A204.1 (cell line): ENCODE data around the gene SRC.

ENCODE experiments used
- FAIRE-seq: peaks from 2 replicates; lab custom pipeline; 2012; peaks lifted over from hg19 to GRCh38; lab: Jason Lieb, UNC

Gene SRC

DNA sequence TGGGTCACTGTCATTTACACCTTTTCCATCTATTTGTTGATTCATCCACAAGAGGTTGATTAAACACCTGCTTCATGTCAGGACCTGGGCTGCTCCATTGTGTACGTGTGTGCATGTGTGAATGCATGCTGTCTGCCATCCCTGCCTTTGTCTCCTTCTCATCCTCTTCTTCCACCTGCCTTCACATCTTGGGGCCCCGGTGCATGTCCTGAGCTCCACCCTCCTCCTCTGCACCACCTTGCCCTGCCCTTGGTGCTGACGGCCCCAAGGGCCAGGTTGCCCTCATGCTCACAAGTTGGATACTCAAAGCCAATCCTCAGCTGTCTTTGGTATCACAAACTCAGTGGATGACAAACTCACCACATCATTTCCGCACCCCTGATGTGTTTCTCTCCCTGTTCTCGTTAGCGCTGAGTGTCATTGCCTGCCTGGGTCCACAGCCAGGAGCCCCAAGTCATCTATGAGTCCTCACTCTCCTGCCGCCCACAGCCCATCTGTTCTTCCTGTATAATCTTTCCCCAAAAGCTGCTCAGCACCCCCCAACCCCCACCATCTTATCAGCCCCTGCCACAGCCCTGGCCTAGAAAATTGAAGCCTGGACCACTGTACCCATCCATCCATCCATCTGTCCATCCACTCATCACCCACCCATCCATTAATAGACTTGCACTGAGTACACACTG is 85.0 kb downstream of the SRC start:
- no peak for FAIRE-seq

- no peak for FAIRE-seq
These were observed 85.8 kb downstream of the SRC start for GRCh38 chr20:37431786-37432185.

- no peak for FAIRE-seq
These were observed 86.7 kb downstream of the SRC start for GRCh38 chr20:37432606-37433005.

DNA sequence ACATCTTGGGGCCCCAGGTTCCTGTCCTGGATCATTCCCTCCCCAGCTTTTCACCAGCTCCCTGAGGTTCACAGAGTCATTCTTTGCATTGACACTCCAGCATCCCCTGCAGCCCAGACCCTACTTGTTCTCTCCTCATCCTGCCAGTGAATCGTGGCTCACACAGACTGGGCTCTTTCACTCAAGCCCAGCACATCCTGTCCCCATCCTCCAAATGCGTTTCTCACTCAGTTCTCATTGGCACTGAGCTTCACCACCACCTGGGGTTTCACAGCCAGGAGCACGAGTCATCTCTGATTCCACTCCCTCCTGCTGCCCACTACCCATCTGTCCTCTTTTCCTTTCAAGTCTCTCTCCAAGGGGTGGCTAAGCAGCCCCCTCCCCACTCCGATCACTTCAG is 89.7 kb downstream of the SRC start:
- no peak for FAIRE-seq

- FAIRE-seq, result no peak
These were observed 90.7 kb downstream of the SRC start for GRCh38 chr20:37436527-37437186.

- no peak for FAIRE-seq
These were observed 91.7 kb downstream of the SRC start for GRCh38 chr20:37437676-37438075.

DNA sequence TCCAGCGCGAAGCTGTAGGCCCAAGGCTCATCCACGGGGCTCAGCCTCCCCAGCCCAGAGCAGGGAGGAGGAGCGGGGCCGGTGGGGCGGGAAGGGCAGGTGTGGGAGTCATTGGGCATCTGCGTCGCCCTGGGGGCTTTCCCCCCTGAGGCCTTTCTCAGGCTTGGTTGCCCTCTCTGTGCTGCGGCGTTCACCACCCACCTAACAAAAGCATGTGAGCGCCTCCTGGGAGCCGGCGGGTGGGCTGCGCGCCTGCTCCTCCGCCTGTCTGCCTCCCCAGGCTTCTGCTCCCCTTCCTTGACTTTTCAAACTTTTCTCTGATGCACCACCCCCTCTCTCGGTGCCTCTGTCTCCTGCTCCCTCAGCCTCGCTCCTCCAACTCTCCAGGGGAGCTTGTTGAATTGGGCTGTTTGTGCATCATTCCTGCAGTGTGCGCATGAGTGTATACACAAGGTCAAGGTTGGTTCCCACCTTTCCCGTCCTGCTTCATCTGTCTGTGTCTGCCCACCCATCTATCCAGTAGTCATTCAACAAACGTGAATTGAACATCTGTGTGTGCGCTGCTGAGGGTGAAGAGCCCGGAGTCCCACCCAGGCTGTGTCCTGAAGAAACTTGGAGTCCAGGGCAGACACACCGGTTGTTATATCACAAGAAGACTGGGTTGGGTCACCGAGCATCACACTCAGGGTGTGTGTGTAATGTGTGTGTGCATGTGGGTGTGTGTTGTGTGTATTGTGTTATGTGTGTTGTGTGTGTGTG is 92.7 kb downstream of the SRC start:
- no peak for FAIRE-seq

DNA sequence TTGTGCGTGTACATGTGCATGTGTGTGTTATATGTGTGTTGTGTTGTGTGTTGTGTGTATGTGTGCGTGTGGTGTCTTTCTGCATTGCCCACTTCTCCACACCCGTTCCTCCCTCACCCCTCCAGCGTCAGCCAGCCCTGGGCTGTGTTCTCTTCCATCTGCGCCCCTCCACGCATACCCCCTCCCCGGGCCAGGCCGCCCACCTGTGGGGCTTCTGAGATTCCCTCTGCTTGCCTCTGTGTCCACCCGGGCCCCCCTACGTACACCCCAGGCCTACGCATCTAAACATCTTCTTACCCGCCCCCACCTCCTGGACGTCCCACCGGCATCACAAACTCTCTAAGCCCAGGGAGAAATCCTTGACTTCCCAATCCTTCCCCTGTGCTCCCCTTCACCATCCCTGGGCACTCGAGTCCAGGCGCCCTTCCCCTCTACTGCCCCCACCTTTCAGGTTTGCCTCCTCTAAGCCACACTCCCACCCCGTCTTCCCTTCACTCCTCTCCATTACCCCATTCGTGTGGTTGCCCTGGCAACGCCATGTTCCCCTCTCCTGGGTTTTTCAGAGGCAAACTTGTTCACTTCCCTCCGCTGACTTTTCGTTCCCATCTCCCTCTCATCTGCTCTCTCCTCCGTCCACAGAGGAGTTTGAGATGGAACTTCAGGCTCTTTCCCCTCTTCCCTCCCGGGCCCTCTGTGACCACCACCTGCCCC is 93.4 kb downstream of the SRC start:
- FAIRE-seq, result no peak

- no peak for FAIRE-seq
These were observed 95.1 kb downstream of the SRC start for GRCh38 chr20:37441023-37441422.

GRCh38 chr20:37442547-37442946 is 96.6 kb downstream of the SRC start:
- FAIRE-seq, result no peak

DNA sequence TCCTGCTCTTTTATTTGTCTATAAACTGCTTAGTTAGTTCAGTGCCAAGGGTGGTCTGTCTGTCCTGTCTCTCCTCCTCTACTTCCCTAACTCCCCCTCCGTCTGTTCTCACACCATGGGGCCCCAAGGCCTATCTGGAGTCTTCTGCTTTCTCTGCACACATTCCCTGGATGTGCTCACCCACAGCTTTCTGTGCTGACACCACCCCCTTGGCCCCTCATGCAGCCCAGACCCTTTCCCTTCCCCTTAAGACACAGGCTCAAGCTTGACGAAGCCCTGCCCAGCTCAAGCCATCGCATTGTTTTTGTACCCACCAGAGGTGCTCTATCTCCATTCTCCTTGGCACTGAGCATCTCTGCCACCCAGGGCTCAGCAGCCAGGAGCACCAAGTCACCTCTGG is 97.0 kb downstream of the SRC start:
- no peak for FAIRE-seq

GRCh38 chr20:37443596-37443995 is 97.7 kb downstream of the SRC start:
- no peak for FAIRE-seq

GRCh38 chr20:37445041-37445440 is 99.1 kb downstream of the SRC start:
- no peak for FAIRE-seq

DNA sequence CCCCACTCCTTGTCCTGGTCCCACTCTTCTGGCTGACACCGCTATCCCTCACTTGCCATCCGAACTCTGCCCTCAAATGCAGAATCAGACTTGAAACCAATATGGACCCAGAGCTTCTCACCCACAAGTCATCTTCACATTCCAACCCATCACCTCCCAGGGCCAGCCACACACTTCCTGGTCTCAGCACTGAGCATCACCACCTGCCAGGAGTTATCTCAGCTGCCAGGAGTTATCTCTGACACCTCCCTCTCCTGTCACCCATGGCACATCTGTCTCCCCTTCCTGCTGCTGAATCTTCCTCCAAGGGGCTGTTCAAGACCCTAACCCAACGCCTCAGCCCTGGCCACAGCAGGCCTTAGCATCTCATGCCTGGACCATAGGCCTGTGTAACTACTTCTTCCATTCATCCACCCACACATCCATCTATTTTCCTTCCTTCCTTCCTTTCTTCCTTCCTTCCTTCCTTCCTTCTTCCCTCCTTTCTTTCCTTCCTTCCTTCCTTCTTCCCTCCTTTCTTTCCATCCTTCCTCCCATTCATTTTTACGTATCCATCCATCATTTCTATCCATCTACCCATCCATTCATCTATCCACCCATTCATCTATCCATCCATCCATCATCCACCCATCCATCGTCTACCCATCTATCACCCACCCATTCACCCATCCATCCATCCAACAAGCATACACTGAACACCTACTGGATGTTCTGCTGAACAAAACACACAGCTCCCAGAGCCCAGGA is 100.5 kb downstream of the SRC start:
- FAIRE-seq, result no peak

- no peak for FAIRE-seq
These were observed 101.7 kb downstream of the SRC start for GRCh38 chr20:37447688-37448087.

GRCh38 chr20:37449276-37449675 is 103.3 kb downstream of the SRC start:
- no peak for FAIRE-seq

DNA sequence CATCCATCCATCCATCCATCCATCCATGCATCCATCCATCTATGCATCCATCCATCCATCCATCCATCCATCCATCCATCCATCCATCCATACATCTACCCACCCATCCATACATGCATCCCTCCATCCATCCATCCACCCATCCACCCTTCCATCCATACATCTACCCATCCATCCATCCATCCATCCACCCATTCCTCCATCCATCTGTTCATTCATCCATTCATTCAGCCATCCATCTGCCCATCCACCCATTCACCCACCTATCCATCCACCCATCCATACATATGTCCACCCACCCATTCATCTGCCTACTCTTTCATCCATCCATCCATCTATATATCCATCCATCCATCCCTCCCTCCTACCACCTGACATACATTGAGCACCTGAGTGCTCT is 104.4 kb downstream of the SRC start:
- FAIRE-seq, result no peak

DNA sequence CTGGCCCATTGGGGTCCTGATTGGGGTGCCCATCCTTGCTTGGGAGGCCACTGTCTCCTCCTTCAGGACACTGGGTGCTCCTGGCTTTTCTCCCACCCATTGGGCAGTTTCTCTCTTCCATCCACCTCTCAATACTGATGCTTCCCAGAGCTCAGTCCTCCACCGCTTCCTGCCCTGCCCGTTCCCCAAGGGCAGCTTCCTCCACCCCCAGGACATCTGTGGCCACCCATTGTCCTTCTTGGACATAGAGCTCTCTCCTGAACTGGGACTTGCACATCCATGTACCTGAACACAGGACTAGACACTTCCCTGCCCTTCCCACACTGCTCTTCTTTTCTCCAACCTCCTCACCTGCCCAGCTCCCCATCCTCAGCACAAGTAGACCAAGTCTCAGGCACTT is 105.7 kb downstream of the SRC start:
- FAIRE-seq, result no peak

- no peak for FAIRE-seq
These were observed 106.3 kb downstream of the SRC start for GRCh38 chr20:37452236-37452635.

DNA sequence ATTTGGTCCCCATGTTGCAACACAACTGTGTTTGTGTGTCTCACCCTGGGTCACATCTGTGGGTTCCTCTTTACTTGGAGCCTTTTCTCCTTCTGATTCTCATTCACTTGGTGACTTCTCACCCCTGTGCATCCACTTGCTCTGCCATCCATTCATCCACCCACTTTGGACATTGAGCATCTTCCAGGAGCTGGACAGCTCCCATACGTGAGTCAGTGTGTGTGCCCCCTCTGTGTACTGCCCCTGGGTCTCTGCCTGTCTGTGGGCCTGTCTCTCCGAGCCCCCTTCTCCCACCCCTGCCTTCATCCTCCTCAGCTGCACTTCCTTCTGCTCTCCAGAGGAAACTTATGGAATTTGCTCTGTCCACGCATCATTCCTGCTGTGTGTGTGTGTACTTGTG is 107.3 kb downstream of the SRC start:
- no peak for FAIRE-seq

GRCh38 chr20:37453836-37454235 is 107.9 kb downstream of the SRC start:
- no peak for FAIRE-seq
